Stomach (tissue), 9 donors: ENCODE results near the gene RALGAPA2. TPM values are rescaled to one million over a fixed set of nuclear protein-coding genes. Genes with fewer than 3 reads are reported as not detected.

Source experiments
- DNase-seq, 2 donors: peaks; one replicate each; pipeline versions ENCODE4 v3.0.0 to v3.0.0-alpha.2; 2013 to 2019
- H3K27ac ChIP-seq, 5 donors: fragments of 200-600 bp in 4 of 5; sonication (generic) in 4 of 5; one replicate each; pipeline ENCODE4 v1.5.1; 2013 to 2019; ENCODE audit warnings: mild to moderate bottlenecking in 1 of 5, moderate library complexity in 1 of 5
- H3K27me3 ChIP-seq, 3 donors: fragments of 200-600 bp; sonication (generic); one replicate each; pipeline ENCODE4 v1.5.1; 2017 to 2019; ENCODE audit warnings: mixed run types in 1 of 3
- H3K36me3 ChIP-seq, 4 donors: fragments of 200-600 bp; sonication (generic); 1 replicate in 3 of 4; 2 replicates in 1 of 4; pipeline ENCODE4 v1.5.1; 2016 to 2019
- H3K4me1 ChIP-seq, 4 donors: fragments of 200-600 bp; sonication (generic); one replicate each; pipeline ENCODE4 v1.5.1; 2016 to 2019
- H3K4me3 ChIP-seq, 4 donors: fragments of 200-600 bp; sonication (generic) in 3 of 4; one replicate each; pipeline ENCODE4 v1.5.1; 2016 to 2019; ENCODE audit warnings: mild to moderate bottlenecking in 1 of 4
- H3K9me3 ChIP-seq, 4 donors: fragments of 200-600 bp; sonication (generic); one replicate each; pipeline ENCODE4 v1.5.1; 2016 to 2019
- EP300 ChIP-seq: sonication (generic); formaldehyde crosslinking; IDR thresholded peaks from one replicate; pipeline ENCODE4 v1.6.1; 2017; ENCODE audit warnings: antibody characterized with exemption
- POLR2A ChIP-seq, 4 donors: fragments of 450-650 bp; IDR thresholded peaks; one replicate each; pipeline ENCODE4 v1.6.1; 2016; ENCODE audit warnings: antibody characterized with exemption in 4 of 4, control low read depth in 2 of 4, mild to moderate bottlenecking in 1 of 4, moderate library complexity in 1 of 4
- POLR2AphosphoS5 ChIP-seq, 3 donors: sonication (generic); formaldehyde crosslinking; IDR thresholded peaks; one replicate each; pipeline ENCODE4 v1.6.1; 2016; ENCODE audit warnings: antibody characterized with exemption in 3 of 3
- WGBS, 5 donors: extraction: QIAGEN DNeasy Blood & Tissue Kit in 3 of 5; methylation state at CpG; one replicate each; pipeline versions ENCODE4 v1.1.5 to v1.1.7; 2013 to 2018; 5-methylcytosine and 5-hydroxymethylcytosine counted together
- intact Hi-C: fragments of 100-400 bp; cut with DNase I; formaldehyde crosslinking; loops from one replicate; pipeline ENCODE4 v1.15.1; 2023; ENCODE audit warnings: low total_unique reads
- polyA plus RNA-seq, 3 donors: library from polyadenylated mRNA; stranded (reverse); fragments of 200-250 nt; gene quantifications; one replicate each; pipeline ENCODE4 v1.2.3, GENCODE V29; 2013
- total RNA-seq, 5 donors: library from RNA; depleted of rRNA; stranded (reverse); fragments of >200 nt; gene quantifications; one replicate each; pipeline versions ENCODE4 v1.1.0 to v1.2.3, GENCODE V29; 2014 to 2016
- TF ChIP-seq, protein P1 (sequence below), 7 experiments: fragments of 450-650 bp in 4 of 7; fragments of 200-600 bp in 3 of 7; sonication (generic) in 3 of 7; IDR thresholded peaks; one replicate each; pipeline ENCODE4 v1.5.1; 2016 to 2019; ENCODE audit warnings: antibody characterized with exemption in 7 of 7, control low read depth in 2 of 7, mild to moderate bottlenecking in 1 of 7
- donor health status: healthy with polysubstance abuse.
- donor health status: Bipolar disorder and iron deficiency.
- donor health status: healthy.

RALGAPA2 gene
- total and polyA plus RNA-seq, 8 donors = 4.3 to 159 (median 48.7) TPM

DNA sequence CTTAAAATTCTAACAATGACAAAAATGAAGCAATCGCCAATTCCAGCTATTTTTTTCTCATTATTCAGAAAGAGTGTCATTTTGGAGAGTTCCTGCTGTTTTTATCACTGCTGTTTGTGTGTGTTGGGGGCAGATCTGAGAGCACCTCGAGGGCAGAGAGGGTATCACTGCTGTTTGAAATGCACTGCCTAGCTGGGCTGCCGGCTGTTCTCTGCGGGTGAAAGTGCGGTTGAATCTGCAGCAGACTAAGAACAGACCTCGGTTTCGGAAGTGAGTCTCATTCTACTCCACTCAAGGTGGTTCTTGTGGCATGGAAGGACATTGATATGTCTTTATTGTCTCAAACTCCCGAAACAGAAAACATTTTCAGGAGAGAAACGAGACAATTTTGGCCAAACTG is 326.3 kb downstream of the RALGAPA2 start:
- H3K4me3 ChIP-seq = no peak overlapping the region
- WGBS, 5 donors = 35 to 62% (median 51%) methylated on average over 9 of the region's 9 CpGs
- no peak for DNase-seq
- intact Hi-C loops = no loop called here
- no peaks in the 10 kb centered on the region for H3K4me1 ChIP-seq
- H3K36me3 ChIP-seq = peaks cover 4 to 22% (median 16%) of the 10 kb centered on the region in 4 donors
- no peak overlapping the region for H3K27ac ChIP-seq
- peaks cover 0 to 32% (median 0%) of the 10 kb centered on the region in 3 donors for H3K27me3 ChIP-seq
- peaks cover 0 to 2% (median 1%) of the 10 kb centered on the region in 4 donors for H3K9me3 ChIP-seq
- TF ChIP-seq EP300 = no peak
- TF ChIP-seq POLR2A (IDR thresholded peaks at IDR 0.05) = no peak
- TF ChIP-seq POLR2AphosphoS5 (IDR thresholded peaks at IDR 0.05) = no peak
- TF ChIP-seq, protein P1, sequence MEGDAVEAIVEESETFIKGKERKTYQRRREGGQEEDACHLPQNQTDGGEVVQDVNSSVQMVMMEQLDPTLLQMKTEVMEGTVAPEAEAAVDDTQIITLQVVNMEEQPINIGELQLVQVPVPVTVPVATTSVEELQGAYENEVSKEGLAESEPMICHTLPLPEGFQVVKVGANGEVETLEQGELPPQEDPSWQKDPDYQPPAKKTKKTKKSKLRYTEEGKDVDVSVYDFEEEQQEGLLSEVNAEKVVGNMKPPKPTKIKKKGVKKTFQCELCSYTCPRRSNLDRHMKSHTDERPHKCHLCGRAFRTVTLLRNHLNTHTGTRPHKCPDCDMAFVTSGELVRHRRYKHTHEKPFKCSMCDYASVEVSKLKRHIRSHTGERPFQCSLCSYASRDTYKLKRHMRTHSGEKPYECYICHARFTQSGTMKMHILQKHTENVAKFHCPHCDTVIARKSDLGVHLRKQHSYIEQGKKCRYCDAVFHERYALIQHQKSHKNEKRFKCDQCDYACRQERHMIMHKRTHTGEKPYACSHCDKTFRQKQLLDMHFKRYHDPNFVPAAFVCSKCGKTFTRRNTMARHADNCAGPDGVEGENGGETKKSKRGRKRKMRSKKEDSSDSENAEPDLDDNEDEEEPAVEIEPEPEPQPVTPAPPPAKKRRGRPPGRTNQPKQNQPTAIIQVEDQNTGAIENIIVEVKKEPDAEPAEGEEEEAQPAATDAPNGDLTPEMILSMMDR (IDR thresholded peaks at IDR 0.05) = no peak

DNA sequence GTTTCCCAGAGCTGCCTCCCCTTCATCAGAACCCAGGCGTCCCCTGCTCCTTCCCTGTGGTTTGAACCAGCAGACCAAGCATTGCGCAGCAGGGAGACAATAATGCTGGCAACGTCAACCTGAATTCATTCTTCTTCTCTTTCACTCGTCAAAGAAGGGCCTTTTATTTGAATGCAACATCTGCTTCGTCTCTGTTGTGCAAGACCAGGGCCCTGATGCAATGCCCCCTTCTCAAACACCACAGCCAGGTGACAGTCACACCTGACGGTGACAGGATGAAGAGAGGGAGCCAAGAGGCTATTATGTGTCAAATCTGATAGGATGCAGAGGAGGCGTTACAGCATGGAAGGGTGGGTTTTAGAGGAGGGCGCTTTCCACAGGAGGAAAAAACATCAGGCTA is 336.6 kb downstream of the RALGAPA2 start:
- Histone ChIP-seq H3K4me3 (no peak overlapping the region), H3K36me3 (no peaks in the 10 kb centered on the region), H3K27ac (no peak overlapping the region), H3K9me3 (peaks cover 0 to 8% (median 5%) of the 10 kb centered on the region in 4 donors), H3K4me1 (no peaks in the 10 kb centered on the region), H3K27me3 (peaks cover 0 to 56% (median 24%) of the 10 kb centered on the region in 3 donors)
- no peak for DNase-seq
- WGBS, 5 donors = 45 to 65% (median 61%) methylated on average over 8 of the region's 8 CpGs
- TF ChIP-seq POLR2A (IDR thresholded peaks at IDR 0.05) (no peak), POLR2AphosphoS5 (IDR thresholded peaks at IDR 0.05) (no peak), EP300 (no peak)
- TF ChIP-seq, protein P1 (IDR thresholded peaks at IDR 0.05) = no peak
- intact Hi-C loops = no loop called here

DNA sequence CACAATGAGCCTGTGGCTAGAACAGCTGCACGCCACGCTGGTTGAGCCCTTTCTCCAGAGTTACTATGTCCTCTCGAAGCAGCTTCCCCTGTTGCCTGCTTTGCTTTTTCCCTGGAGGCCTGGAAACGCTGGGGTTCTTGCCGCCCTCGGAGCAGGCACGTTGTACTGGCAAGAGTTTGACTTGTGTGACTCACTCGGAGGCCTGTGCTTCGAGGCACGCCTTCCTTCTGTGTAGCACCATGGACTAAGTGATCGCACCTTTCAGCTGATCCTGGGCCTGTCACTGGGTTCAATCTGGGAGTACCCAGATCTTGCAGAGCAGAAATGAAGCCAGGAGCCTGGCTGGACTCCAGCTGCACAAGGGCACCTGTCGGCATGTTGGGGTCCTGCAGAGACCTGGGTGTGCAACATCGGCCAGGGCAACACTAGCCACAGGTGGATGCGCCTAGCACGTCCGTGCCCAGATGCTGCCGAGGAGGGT is 339.3 kb downstream of the RALGAPA2 start:
- Histone ChIP-seq H3K27me3 (peaks cover 13 to 82% (median 50%) of the 10 kb centered on the region in 3 donors), H3K27ac (no peak overlapping the region), H3K4me1 (peaks cover 13 to 17% (median 14%) of the 10 kb centered on the region in 4 donors), H3K4me3 (no peak overlapping the region), H3K9me3 (no peaks in the 10 kb centered on the region), H3K36me3 (no peaks in the 10 kb centered on the region)
- no peak for TF ChIP-seq POLR2A (IDR thresholded peaks at IDR 0.05)
- intact Hi-C loops = no loop called here
- 48 to 55% (median 51%) methylated on average over 11 to 17 of the region's 17 CpGs for WGBS, 5 donors
- DNase-seq = peak in 1 of 2 donors; percentile 41

DNA sequence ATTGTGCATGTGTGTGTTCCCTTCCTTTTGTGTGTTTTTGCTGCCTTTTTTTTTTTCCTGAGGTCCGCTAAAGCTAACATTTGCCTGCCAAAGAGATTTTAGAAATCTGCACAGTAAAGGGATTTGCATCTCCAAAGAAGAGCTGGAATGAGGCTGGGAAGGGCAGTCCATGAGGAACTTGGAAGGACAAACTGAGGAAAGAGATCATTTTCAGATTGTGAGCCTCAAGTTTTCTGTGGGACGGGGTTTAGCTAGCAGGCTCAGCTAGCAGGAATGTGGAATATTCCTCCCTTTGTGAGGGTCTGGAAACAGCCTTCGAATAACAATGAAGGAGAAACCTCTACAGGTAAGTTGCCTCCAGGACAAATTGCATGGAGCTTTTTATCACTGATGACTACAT is 340.8 kb downstream of the RALGAPA2 start:
- intact Hi-C loops = no loop called here
- H3K4me3 ChIP-seq = no peak overlapping the region
- peaks cover 27 to 31% (median 28%) of the 10 kb centered on the region in 4 donors for H3K4me1 ChIP-seq
- WGBS, 5 donors = 26 to 43% (median 33%) methylated on average over 3 of the region's 3 CpGs
- peaks cover 21 to 96% (median 64%) of the 10 kb centered on the region in 3 donors for H3K27me3 ChIP-seq
- no peak overlapping the region for H3K27ac ChIP-seq
- no peaks in the 10 kb centered on the region for H3K36me3 ChIP-seq
- TF ChIP-seq POLR2AphosphoS5 (IDR thresholded peaks at IDR 0.05) = no peak
- TF ChIP-seq, protein P1 (IDR thresholded peaks at IDR 0.05) = no peak
- no peak for TF ChIP-seq POLR2A (IDR thresholded peaks at IDR 0.05)
- no peak for TF ChIP-seq EP300
- no peaks in the 10 kb centered on the region for H3K9me3 ChIP-seq
- DNase-seq = no peak

DNA sequence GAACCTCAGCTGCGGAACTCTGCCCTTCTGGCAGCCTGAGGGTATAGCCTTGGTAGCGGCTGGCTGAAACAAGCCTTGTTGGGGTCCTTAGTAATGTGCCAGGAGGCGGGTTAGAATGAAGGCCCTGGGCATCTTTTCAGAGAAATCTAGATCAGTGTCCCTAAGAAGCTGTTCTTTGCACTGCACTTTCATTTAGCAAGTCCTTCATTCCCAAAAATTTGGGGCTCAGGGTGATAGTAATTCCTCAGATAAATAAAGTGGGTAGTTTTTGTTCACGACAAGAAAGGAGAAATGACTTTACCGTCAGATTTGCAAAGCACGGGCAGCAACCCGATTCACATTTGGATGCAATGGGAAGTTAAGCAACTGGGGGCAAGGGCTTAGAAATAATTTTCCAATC is 341.4 kb downstream of the RALGAPA2 start:
- peaks cover 21 to 100% (median 70%) of the 10 kb centered on the region in 3 donors for H3K27me3 ChIP-seq
- no peak for TF ChIP-seq POLR2AphosphoS5 (IDR thresholded peaks at IDR 0.05)
- 29 to 39% (median 34%) methylated on average over 7 of the region's 7 CpGs for WGBS, 5 donors

More for the DNA sequence above, 341.4 kb downstream of the RALGAPA2 start:
- Histone ChIP-seq H3K4me1 (peaks cover 27 to 36% (median 33%) of the 10 kb centered on the region in 4 donors), H3K36me3 (no peaks in the 10 kb centered on the region), H3K9me3 (no peaks in the 10 kb centered on the region), H3K4me3 (no peak overlapping the region), H3K27ac (no peak overlapping the region)
- intact Hi-C loops = no loop called here
- DNase-seq = no peak
